ENCODE results near the gene GPR107. TPM values are rescaled to one million over a fixed set of nuclear protein-coding genes. Genes with fewer than 3 reads are reported as not detected.

The GPR107 gene
- total RNA-seq, 1 donor from 2014 or later = 21.1 TPM

DNA sequence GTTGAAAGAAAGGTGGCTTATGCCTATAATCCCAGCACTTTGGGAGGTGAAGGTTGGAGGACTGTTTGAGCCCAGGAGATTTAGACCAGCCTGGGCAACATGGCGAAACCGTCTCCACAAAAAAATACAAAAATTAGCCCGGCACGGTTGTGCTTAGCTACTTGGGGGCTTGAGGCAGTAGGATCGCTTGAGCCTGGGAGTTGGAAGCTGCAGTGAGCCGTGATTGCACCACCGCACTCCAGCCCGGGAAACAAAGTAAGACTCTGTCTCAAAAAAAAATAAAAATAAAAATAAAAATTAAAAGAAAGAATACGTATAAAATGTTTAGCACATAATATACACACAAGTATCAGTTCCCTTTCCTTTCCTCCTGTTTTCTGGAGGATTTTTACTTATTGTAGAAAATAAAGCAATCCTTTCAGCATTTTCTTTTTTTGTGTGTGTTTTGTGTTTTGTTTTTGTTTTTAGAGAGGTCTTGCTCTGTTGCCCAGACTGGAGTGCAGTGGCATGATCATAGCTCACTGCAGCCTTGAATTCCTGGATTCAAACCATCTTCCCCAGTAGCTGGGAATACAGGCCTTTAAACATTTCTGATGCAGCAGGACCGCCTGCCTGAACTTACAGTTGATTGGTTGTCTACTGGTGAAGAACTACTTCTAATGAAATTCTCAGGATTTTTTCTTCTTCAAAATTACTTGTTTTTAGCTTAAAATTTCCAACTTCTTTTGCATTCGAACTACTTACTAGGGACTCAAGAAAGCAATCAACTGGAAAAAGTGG is 4.1 kb upstream of the GPR107 start:
- no peak for ATAC-seq
- intact Hi-C loops (cut with micrococcal nuclease) = no loop called here
- DNase-seq = no peak

DNA sequence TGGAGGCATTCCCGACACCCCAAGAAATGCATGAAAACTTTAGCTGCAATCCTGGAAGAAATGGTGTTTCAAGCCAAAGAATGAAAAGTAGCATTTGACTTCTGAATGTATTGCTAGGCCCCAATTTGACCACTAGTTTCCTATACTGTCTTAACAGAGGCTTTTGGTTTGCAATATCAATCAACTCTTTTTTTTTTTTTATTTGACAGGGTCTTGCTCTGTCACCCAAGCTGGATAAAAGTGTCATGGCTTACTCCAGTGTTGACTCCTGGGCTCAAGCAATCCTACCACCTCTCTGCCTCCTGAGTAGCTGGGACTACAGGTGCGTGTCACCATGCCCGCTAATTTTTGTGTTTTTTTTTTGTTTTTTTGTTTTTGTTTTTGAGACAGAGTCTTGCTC is 3.2 kb upstream of the GPR107 start:
- intact Hi-C loops (cut with micrococcal nuclease) = no loop called here
- no peak for ATAC-seq
- no peak for DNase-seq

DNA sequence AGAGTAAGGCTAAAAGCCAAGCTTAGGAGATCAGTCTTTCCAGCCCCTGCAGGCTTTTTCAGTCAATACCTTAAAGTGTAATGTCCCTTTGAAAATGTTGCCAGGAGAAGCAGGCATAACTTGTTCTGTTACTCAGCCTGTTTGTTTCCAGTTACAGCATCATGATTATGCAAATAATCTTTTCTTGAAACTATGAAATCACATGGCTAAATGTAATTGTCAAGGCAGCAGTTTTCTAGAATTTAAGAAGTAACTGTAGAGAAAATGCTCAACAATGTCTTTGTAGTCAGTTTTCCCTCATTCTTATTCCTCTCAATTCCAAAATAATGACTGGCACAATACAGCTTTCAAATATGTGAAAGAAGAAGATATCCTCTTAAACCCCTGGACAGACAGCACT is 1.9 kb upstream of the GPR107 start:
- intact Hi-C loops (cut with micrococcal nuclease) = no loop called here
- DNase-seq = no peak
- ATAC-seq = no peak

GRCh38 chr9:130053109-130053503 is 600 bp upstream of the GPR107 start:
- intact Hi-C loops (cut with micrococcal nuclease) = no loop called here
- DNase-seq = no peak
- ATAC-seq = no peak

GRCh38 chr9:130054325-130054786 is 650 bp downstream of the GPR107 start:
- DNase-seq = no peak
- intact Hi-C loops (cut with micrococcal nuclease) = no loop called here
- ATAC-seq = peak; percentile 7

DNA sequence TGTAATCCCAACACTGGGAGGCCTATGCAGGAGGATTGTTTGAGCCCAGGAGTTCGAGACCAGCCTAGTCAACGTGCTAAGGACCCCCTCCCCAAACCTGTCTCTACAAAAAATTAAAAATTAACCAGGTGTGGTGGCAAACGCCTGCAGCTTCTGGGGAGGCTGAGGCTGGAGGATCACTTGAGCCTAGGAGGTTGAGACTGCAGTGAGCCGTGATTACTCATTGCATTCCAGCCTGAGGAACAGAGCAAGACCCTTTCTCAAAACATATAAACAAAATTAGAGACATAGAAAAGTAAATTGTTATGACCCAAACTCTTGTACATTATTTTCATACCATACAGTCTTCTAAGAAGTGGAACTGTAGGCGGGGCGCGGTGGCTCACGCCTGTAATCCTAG is 1.1 kb downstream of the GPR107 start:
- no peak for DNase-seq
- ATAC-seq = no peak
- intact Hi-C loops (cut with micrococcal nuclease) = no loop called here

GRCh38 chr9:130058154-130058553 is 4.4 kb downstream of the GPR107 start:
- ATAC-seq (no peak), DNase-seq (no peak)
- intact Hi-C loops (cut with micrococcal nuclease) = no loop called here

GRCh38 chr9:130058887-130059286 is 5.2 kb downstream of the GPR107 start:
- DNase-seq = no peak
- intact Hi-C loops (cut with micrococcal nuclease) = no loop called here
- ATAC-seq = no peak

DNA sequence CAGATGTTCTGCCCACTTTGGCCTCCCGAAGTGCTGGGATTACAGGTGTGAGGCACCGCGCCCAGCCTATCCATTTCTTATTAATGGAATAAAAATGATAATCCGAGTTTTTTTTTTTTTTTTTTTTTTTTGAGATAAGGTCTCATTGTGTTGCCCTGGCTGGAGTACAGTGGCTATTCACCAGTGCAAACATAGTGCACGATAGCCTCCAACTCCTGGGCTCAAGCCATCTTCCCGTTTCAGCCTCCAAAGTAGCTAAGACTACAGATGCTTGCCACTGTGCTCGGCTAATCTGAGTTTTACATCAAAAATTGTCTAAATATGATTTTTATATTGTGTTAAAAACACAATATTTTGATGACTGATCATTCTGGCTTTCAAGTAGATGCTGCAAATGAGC is 6.6 kb downstream of the GPR107 start:
- intact Hi-C loops (cut with micrococcal nuclease) = no loop called here
- ATAC-seq (no peak), DNase-seq (no peak)

- DNase-seq (no peak), ATAC-seq (no peak)
- intact Hi-C loops (cut with micrococcal nuclease) = no loop called here
Measured at GRCh38 chr9:130062750-130063149, 9.0 kb downstream of the GPR107 start.

DNA sequence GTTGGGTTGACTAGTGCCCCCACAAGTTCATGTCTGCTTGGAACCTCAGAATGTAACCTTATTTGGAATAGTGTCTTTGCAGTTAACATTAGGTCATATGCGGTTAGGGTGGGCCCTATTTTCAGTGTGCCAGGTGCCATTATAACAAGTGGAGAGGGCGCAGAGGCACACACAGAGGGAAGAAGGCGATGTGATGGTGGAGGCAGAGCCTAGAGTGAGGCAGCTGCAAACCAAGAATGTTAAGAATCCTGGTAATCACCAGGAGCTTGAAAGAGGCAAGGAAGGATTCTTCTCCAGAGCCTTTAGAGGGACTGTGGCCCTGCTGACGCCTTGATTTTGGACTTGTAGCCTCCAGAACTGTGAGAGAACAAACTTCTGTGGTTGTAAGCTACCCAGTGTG is 10.9 kb downstream of the GPR107 start:
- intact Hi-C loops (cut with micrococcal nuclease) = no loop called here
- DNase-seq (no peak), ATAC-seq (no peak)

GRCh38 chr9:130069048-130069447 is 15.3 kb downstream of the GPR107 start:
- ATAC-seq (no peak), DNase-seq (no peak)
- intact Hi-C loops (cut with micrococcal nuclease) = no loop called here

DNA sequence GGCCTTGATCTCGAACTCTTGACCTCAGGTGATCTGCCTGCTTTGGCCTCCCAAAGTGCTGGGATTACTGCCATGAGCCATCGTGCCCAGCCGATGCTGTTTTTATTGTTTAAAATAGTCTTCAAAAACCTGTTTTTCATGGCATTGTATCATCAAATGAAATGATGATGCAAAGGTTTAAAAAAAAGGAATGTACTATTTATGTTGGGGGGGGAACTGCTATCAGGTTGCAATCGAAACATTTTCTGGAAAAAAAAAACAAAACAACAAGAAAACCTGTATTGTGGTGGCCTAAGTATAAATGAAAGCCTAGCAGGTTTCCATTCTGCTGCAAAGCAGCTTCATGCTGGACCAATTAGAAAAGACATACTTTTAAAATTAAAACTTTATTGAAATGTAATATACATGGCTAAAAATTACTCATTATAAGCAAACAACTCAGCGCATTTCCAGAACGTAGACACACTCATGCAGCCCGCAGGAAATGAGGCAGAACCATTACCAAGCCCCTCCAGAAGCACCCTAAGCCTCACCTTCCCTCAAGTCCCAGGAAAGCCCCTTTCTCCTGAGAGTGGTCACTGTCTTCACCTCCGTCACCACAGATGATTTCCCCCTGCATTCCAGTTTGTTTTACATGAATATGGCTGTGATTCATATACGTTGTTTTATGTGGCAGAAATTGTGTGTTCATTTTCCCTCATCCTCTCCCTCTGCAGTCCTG is 19.0 kb downstream of the GPR107 start:
- no peak for ATAC-seq
- no peak for DNase-seq
- intact Hi-C loops (cut with micrococcal nuclease) = no loop called here

DNA sequence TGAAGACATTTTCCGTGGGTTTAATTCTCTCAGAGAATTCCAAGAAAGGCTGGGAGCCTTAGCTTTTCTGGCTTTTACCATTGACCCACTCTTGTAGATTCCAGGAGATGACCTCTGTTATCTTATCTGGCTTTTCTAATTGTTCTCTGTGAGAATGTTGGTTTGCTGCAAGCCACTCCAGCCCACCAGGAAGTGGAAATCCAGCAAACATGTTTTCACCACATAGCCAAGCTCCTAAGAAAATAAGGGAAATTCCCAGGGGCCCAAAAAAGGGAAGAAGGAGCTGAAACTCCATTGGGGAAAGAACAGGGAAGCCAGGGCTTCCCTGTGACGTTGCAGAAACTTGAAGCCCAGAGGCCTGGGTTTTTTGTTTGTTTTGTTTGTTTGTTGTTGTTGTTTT is 19.7 kb downstream of the GPR107 start:
- intact Hi-C loops (cut with micrococcal nuclease) = no loop called here
- DNase-seq (no peak), ATAC-seq (peak; percentile 39)

DNA sequence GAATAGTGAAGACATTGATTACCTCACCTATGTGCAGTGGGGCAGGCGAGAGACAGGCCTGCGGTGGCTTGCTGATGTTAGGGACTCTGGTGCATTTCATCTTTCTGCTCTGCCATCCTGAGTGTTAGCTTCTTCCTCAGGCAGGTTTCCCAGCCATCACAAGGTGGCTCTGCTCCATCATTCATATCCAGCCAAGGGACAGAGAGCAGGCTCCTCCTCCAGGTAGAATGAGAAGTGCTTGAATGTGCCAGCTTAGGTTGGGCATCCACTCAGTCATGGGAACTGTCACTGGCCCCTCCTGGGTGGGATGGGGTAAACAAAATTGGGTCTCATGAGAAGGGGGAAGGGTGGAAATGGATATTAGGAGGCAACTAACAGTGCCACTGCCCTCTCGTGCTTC is 24.8 kb downstream of the GPR107 start:
- ATAC-seq (peak; percentile 27), DNase-seq (no peak)
- intact Hi-C loops (cut with micrococcal nuclease) = no loop called here

- no peak for DNase-seq
- intact Hi-C loops (cut with micrococcal nuclease) = no loop called here
- no peak for ATAC-seq
Measured at GRCh38 chr9:130084337-130084736, 30.6 kb downstream of the GPR107 start.

DNA sequence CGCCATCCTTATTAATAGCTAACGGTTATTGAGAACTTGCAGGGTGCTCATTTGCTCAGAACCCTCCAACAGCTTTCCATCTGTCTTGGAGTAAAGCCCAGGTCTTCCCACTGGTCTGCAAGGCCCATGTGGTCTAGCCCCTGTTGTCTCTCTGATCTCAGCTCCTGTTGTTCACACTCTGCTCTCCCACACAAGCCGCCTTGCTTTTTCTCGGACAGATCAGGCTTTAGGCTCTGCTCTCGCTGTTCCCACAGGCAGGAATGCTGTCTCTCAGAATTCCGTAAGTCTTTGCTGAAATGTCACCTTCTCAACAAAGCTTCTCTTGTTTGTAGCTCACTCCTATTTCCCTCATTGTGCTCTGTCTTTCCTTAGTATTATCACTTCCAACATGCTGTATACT is 34.3 kb downstream of the GPR107 start:
- ATAC-seq (no peak), DNase-seq (no peak)
- intact Hi-C loops (cut with micrococcal nuclease) = no loop called here

- intact Hi-C loops (cut with micrococcal nuclease) = no loop called here
- ATAC-seq (no peak), DNase-seq (no peak)
Measured at GRCh38 chr9:130089141-130089540, 35.4 kb downstream of the GPR107 start.

DNA sequence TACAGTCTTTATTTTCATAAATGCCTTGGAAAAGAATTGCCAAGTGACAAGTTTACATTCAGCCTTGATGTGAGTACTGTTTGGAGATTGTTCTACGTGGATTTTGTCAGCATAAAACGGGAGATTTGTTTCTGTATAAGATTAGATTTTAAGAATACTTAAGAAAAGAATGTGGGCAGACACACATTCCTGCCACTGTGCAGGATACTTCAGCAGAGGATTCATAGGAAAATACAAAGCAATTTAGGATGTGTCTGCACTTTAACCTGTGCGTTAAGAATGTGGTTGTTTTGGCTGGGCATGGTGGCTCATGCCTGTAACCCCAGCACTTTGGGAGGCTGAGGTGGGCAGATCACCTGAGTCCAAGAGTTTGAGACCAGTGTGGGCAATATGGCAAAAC is 37.2 kb downstream of the GPR107 start:
- no peak for DNase-seq
- intact Hi-C loops (cut with micrococcal nuclease) = no loop called here
- ATAC-seq = no peak

DNA sequence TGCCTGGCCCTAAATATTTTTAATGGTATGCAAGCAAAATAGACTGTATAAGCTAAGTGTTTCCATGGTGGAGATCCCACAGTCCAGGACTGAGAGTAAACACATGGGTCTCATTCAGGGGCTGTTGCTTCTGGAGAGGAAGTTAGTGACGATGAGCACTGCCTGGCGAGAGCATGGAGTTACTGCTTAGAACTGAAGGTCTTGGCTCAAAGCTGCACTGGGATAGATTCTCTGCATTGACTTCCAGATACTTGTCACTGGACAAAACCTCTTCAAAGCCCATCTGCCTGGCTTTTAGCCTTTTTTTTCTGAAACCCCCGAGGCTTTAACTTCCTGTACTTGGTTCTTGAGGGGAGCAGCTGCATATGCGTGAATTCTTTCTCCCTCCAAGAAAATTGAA is 39.2 kb downstream of the GPR107 start:
- intact Hi-C loops (cut with micrococcal nuclease) = no loop called here
- no peak for ATAC-seq
- DNase-seq = no peak

- intact Hi-C loops (cut with micrococcal nuclease) = no loop called here
Measured at GRCh38 chr9:130095872-130096271, 42.2 kb downstream of the GPR107 start.

More at GRCh38 chr9:130095872-130096271, 42.2 kb downstream of the GPR107 start:
- DNase-seq = no peak
- no peak for ATAC-seq

Data from left ventricle myocardium superior (tissue), 1 donor.